HG03175 (cell line): ENCODE measurements around the gene IFIT1B.
"Not testable (repeated sequence)": the region's sequence is repeated elsewhere in the genome, so short reads cannot be mapped to it uniquely, and the experiment has no call there.

Experiments
- ATAC-seq: cut with Tn5 transposase; IDR thresholded peaks from one replicate; pipeline ENCODE4 v1.9.1; 2021; ENCODE audit warnings: mild to moderate bottlenecking, moderate library complexity; ENCODE audit not compliant: unreplicated experiment

Gene IFIT1B

DNA sequence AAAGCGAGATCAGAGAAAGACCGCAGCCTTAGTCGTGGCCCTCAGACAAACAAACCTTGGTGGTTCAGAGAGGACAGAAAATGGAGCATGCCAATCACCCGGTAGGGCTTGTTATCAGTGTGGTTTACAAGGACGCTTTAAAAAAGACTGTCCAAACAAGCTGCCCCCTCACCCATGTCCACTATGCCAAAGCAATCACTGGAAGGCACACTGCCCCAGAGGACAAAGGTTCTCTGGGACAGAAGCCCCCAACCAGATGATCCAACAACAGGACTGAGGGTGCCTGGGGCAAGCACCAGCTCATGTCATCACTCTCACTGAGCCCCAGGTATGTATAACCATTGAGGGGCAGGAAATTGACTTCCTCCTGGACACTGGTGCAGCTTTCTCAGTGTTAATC lies 31.4 kb downstream of the IFIT1B start:
- ATAC-seq = not testable (repeated sequence)

DNA sequence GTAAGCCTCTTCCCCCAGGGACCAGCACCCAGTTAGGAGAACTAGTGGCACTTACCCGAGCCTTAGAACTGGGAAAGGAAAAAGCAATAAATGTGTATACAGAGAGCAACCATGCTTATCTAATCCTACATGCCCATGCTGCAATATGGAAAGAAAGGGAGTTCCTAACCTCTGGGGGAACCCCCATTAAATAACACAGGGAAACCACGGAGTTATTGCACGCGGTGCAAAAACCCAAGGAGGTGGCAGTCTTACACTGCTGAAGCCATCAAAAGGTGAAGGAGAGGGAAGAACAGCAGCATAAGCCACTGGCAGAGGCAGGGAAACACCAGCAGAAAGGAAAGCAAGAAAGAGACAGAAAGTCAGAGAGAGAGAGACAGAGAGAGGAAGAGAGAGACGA lies 32.7 kb downstream of the IFIT1B start:
- ATAC-seq = not testable (repeated sequence)

DNA sequence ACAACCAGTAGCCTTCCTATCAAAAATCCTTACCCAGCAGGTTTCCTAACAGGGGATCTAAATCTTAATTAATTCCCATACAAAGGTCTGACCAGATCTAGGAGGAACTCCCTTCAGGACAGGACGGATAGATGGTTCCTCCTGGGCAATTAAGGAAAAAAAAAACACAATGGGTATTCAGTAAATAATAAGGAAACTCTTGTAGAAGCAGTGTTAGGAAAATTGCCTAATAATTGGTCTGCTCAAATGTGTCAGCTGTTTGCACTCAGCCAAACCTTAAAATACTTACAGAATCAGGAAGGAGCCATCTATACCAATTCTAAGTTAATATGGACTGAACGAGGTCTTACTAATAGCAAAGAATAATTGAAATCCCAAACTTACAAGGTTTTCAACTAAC lies 33.3 kb downstream of the IFIT1B start:
- ATAC-seq = not testable (repeated sequence)

DNA sequence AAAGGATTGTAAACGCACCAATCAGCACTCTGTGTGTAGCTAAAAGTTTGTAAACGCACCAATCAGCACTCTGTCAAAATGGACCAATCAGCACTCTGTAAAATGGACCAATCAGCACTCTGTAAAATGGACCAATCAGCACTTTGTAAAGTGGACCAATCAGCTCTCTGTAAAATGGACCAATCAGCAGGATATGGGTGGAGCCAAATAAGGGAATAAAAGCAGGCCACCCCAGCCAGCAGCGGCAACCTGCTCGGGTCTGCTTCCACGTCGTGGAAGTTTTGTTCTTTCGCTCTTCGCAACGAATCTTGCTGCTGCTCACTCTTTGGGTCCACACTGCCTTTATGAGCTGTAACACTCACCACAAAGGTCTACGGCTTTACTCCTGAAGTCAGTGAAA lies 34.4 kb downstream of the IFIT1B start:
- not testable (repeated sequence) for ATAC-seq

DNA sequence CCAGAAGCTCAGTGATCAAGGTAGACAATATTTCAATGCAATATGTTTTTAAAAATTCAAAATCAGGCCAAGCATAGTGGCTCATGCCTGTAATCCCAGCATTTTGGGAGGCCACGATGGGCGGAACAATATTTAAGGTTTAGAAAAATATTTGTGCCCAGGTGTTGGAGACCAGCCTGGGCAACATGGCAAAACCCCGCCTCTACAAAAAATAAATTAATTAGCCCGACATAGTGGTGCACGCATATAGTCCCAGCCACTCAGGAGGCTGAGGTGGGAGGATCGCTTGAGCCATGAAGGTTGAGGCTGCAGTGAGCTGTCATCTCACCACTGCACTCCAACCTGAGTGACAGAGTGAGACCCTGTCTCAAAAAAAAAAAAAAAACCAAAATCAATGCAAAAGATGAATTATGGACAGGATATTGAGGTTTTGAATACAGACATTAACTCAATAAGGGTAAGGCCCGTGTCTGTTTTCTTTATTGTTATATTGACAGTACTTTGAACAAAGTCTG lies 35.6 kb downstream of the IFIT1B start:
- ATAC-seq = no peak

DNA sequence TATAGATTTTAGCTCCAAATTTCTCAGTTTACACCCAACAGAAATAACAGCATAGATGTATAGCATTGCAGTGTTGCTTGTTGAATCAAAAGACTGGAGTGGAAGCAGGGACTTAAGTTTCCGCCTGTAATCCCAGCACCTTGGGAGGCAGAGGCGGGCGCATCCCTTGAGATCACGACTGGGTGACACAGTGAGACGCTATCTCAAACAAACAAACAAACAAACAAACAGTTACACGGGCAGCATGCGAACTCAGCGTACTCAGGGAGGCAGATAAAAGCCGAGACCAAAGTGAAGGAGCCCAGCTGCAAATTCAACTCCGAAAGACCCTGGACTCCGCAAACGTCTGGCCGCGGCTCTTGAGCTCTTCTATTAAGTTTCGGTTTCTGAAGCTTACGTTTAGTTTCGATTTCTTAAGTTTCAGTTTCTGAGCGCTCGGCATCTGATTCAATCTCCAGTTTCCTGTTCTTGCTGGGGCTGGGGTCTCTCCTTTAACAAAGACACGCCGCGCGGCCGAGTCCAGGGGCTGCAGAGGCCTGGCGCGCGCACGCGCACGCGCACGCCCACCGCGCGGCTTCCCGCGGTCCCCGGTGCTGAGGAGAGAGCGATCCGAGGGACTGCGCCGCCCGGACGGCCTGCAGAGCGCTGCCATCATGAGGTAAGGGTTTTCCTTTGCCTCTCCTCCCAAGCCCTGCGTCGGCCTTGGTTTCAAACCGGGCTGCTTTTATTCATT lies 36.5 kb downstream of the IFIT1B start, which contains the start of gene IFIT5:
IFIT5 (plus strand) TSS at position 423 of the 733 bp plus-strand sequence; CDS start at position 654, 231 bp downstream.
- ATAC-seq = peak; percentile 79

DNA sequence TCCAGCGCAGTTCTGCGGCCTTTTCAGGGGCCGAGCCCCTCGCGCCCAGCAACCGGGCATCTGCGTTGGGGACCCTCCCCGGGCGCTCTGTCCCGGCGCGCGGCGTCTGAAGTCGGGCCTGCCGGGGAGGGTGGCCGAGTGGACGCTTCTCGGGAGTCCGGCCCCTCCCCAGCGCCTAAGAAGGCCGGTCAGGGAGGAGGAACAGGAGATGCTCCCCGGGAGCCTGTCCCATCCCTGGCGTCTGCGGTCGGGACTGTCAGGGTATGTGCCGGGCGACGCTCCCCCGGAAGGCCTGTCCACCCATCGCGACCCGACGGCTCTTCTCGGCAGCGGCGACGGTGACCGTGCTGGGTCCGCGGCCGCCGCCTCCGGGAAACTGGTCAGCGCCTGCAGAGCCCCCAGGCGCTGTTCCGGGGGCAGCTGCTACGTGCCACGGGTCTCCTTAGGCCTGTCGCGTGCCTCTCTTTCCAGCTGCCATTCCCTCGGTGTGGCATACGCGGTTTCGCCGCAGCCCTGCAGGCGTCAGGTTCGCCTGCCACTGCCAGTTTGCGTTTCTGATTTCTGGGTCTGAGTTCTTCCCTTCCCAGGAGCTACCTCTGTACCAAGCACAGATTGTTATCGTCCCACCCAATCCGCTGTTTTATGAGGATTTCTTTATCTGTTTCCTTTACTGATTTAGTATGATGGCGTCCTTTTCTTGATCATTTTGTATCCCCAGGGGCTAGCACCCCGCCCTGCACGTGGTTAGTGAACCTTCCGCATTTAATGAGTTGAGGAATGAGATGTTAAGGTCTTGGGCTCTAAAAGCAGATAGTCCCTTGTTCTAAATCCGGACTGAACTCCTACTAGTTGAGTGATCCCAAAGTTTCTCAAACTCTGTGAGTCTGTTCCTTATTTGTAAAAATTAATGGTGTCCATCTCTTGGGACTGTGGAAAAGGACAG lies 37.3 kb downstream of the IFIT1B start:
- peak; percentile 36 for ATAC-seq

DNA sequence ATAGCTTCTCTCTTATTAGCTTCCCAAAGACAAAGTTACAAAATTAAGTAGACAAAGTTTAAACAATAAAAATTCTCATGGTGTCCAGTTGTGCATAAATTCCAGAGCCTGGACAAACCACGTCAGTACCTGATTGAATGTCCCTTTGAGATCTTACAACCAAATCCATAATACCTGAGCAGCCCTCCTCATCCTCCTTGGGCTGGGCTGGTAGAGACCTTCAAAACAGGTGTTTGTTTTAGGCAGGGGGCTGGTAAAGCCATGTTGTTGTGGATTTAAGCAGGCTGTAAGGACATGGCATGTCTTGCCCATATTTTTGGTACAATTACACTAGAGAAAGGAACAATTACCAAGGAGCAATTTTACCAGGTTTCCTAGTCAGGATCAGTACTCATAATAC lies 38.6 kb downstream of the IFIT1B start:
- no peak for ATAC-seq

DNA sequence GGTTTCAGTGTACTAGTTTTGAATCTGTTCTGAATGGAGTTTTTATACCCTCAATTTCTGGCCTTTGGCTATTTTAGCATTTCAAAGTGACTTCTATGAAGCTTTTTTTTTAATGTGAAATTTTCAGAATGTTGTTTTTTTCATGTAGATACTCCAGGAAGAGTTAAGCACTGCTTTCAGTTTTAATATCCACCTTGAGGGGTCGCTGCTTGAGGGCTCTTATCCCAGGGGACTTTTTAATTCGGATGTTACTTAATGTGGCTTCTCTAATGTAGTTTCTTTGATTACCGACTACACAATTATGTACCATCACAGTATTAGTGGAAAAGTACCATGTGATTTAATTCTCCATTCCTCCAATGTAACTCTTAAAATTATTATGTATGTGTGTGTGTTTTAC lies 41.7 kb downstream of the IFIT1B start:
- no peak for ATAC-seq

DNA sequence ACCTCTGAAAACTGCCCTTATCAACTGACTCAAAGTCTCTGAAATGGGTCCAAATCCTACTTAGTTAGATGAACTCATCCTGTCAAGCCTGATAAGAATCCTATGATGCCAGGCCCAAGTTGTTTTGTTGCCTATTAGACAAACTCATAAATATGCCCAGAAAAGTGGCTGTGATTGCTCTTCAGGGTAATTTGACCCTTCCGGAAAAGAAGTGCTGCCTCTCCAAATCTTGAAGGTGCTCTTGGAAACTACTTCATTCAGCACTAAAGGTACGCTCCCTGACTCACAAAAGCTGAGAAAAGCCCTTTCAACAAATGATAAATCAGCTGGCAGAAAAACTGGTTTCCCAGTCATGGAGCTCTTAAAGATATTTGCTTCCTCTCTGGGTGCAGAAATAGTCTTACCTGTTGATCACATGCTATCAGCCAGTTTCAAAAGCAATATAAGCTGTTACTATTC lies 43.2 kb downstream of the IFIT1B start:
- ATAC-seq = no peak

DNA sequence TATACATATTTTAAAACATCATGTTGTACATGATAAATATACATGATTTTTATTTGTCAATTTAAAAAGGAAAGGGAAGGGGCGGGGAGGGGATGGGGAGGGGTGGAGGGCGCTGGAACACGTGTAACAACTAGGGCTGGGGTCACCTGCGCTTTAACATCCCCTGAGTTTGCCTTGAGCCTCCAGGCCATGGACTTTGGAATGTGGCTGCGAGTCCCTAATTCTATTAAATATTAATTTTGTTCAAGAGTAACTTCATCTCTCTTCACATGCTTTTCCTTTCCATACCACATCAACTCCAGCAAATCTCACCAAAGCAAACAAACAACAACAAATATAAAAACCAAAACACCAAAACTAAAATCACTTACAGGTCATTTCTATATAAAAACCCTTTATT lies 47.1 kb downstream of the IFIT1B start:
- no peak for ATAC-seq

DNA sequence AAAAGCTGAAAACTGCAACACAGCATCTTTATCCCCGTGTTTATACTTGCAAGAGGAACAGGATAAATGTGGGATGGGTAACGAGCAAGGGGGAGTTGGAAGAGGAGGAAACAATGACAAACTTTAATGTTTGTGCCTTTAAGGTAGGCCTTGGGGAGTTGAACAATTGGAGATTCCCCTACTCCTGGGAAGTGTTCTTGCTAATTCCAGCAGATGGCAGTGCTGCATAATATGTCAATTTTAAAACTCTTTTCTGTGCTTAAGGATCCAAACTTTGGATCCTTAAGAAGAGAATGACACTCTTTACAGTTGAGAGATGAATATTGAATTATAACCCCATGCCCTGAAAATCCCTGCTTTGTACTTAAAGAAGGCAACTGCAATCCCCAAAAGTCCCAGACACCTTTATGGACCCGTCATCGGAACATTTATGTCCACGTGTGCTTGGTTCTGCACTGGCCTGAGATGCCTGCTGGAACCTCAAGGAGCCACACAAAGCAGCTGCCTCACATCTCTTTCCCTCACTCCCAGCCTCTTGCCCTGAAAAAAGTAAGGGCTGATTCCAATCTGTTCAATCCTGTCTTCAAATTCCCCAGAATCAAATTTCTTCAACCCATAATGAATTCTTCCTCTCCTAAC lies 48.5 kb downstream of the IFIT1B start:
- ATAC-seq = peak; percentile 70

DNA sequence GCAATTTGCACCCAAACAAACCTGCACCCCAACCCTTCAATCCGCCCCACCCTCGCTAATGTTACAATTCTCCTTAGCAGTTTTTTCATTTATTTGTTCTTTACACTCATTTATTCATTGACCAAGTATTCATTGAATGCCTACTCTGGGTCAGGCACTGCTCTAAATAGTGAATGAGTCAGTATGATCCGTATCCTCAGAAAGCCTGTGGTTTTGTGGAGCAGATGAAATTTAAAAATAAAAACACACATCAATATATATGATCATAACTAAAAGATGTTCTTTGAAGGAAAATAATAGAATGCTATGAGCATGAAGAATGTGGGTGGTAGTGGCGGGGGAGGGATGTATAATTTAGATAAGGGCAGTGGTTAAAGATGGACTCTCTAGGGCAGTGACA lies 49.8 kb downstream of the IFIT1B start:
- no peak for ATAC-seq

DNA sequence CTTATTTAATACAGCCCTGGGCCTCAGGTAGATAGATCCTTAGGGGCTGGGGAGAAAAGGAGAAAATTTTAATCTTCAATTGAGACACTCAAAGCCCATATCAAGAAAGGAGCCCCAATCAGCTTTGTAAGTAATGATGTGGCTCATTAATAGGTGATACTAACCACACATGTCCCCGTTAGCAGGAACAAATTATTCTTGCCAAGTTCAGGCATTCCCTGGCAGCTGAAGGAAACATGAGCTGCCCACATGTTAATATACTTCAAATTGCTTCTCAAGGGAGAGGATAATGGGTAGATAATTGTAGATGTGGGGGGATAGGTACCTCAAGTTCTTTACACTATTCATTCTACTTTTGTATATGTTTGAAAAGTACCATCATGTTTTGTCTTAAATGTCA lies 51.0 kb downstream of the IFIT1B start:
- no peak for ATAC-seq

DNA sequence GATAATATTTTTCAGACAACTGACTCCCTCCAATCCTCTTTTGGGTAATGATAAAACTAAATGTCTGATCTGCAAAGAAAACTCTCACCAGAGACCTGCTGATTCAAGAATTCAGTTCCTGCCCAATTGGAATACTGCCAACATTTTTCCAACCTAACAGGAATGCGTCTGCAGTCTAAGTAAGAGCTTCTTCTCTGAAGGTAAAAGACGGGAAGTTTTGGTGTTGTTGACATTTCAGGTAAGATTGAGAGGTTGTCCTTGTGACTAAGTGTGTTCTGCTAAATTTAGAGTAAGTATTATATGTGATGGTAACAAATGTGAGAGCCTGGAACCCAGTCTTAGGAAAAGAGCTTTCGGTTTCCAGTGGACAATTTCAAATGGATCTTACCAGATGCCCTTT lies 54.1 kb downstream of the IFIT1B start:
- no peak for ATAC-seq
